ENCODE results near the gene LARP4B. TPM values are rescaled to one million over a fixed set of nuclear protein-coding genes. Genes with fewer than 3 reads are reported as not detected.

LARP4B gene
- 32.7 and 44.6 TPM in 2 replicates for total RNA-seq

DNA sequence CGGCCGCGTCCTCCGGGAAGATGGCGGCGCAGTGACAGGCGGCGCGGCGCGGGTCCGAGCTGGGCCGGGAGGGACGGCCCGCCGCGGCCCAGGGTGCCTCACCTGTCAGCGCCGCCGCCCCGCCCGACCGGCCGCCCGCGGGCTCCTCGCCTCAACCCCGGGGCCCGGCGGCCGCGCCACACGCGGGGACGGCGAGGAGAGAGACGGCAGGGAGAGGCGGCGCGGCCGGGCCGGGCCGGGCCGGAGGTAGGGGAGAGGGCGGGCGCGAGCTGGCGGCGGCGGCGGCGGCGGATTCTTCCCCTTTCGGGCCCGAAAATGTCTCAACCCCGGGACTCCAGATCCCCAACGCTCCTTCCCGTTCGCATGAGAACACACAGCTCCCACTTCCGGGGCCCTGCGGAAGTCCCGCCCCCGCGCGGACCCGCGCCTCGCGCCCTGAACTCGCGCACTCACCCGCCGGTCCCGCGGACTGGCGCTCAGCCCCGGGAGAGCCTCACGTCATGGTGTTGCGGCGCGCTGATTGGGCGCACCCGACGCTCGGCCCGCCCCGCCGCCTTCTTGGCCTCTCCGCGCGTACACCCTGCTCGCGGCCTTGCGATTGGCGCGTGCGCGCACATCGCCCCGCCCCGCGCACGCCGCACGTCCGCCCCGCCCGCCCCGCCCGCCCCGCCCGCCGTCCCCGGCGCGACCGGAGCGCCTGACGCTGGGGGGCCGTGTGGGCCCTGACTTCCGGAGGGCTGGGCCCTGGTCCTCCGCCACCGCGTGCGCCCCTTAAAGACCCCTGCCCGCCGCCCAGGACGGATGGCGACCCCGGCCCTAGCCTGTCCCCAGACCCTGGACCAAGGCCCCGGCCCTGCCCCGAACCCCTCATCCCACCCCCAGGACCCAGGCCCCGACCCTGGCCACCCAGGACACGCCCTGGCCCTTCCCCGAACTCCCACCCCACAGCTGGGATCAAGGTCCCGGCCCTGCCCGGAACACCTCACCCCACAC is at the start of gene LARP4B:
Gene LARP4B (minus strand): TSS at position 380 of the 993 bp plus-strand sequence. CDS start 45,984 bp downstream, outside the sequence.

Other genes with a start within 250 kb of the LARP4B start
- 4.2 and 4.5 TPM in 2 replicates for gene DIP2C, start 242.0 kb downstream of the LARP4B start, total RNA-seq
- gene GTPBP4, start 56.7 kb upstream of the LARP4B start, total RNA-seq = 51.5 and 94.2 TPM in 2 replicates
- gene IDI2, start 94.2 kb upstream of the LARP4B start, total RNA-seq = not detected in 2 replicates
- 107 and 149 TPM in 2 replicates for gene IDI1, start 117.4 kb upstream of the LARP4B start, total RNA-seq
- 6.9 and 11.3 TPM in 2 replicates for gene WDR37, start 124.7 kb upstream of the LARP4B start, total RNA-seq